ENCODE results near the gene ZNF17.
A peak's percentile ranks its signal among the peaks of the same experiment; 100 is the strongest.

ZNF17 gene

GRCh38 chr19:57434386-57435061 lies 23.6 kb downstream of the ZNF17 start:
- no peak for TF ChIP-seq CTCF (IDR thresholded peaks at IDR 0.05; ENCODE audit: low read length, missing control alignments)
- DNase-seq (ENCODE audit: low read depth) = no peak

GRCh38 chr19:57435062-57435978 lies 24.4 kb downstream of the ZNF17 start, which contains the start of gene ZNF749:
ZNF749 (plus strand) TSS chr19:57435325; CDS start chr19:57435579, 254 bp downstream.
- no peak for TF ChIP-seq CTCF (IDR thresholded peaks at IDR 0.05; ENCODE audit: low read length, missing control alignments)
- DNase-seq (ENCODE audit: low read depth) = peak; percentile 99
- peak within 1 kb of the TSS; percentile 88 for H3K4me3 ChIP-seq (replicated peaks; ENCODE audit: low read depth, low read length)

More at GRCh38 chr19:57434386-57435061, 23.6 kb downstream of the ZNF17 start:
- peak overlapping the region; percentile 88 for H3K4me3 ChIP-seq (replicated peaks; ENCODE audit: low read depth, low read length)

- no peak for DNase-seq (ENCODE audit: low read depth)
- no peak for TF ChIP-seq CTCF (IDR thresholded peaks at IDR 0.05; ENCODE audit: low read length, missing control alignments)
- H3K4me3 ChIP-seq (replicated peaks; ENCODE audit: low read depth, low read length) = peak overlapping the region; percentile 88
Observed at GRCh38 chr19:57436417-57436816, 25.5 kb downstream of the ZNF17 start.

- H3K4me3 ChIP-seq (replicated peaks; ENCODE audit: low read depth, low read length) = no peak overlapping the region
- TF ChIP-seq CTCF (IDR thresholded peaks at IDR 0.05; ENCODE audit: low read length, missing control alignments) = no peak
- DNase-seq (ENCODE audit: low read depth) = no peak
Observed at GRCh38 chr19:57437931-57438330, 27.0 kb downstream of the ZNF17 start.

- no peak overlapping the region for H3K4me3 ChIP-seq (replicated peaks; ENCODE audit: low read depth, low read length)
- no peak for DNase-seq (ENCODE audit: low read depth)
- no peak for TF ChIP-seq CTCF (IDR thresholded peaks at IDR 0.05; ENCODE audit: low read length, missing control alignments)
Observed at GRCh38 chr19:57438925-57439324, 28.0 kb downstream of the ZNF17 start.

GRCh38 chr19:57441979-57442752 lies 31.2 kb downstream of the ZNF17 start:
- H3K4me3 ChIP-seq (replicated peaks; ENCODE audit: low read depth, low read length) = no peak overlapping the region
- no peak for TF ChIP-seq CTCF (IDR thresholded peaks at IDR 0.05; ENCODE audit: low read length, missing control alignments)
- no peak for DNase-seq (ENCODE audit: low read depth)
